ENCODE results near the gene FCRL3.

FCRL3 gene

GRCh38 chr1:157725221-157725577 is 24.6 kb upstream of the FCRL3 start:
- DNase-seq (ENCODE audit: low read depth): no peak

GRCh38 chr1:157724537-157725220 is 24.1 kb upstream of the FCRL3 start:
- TF ChIP-seq CTCF (IDR thresholded peaks at IDR 0.05; ENCODE audit: control insufficient read depth, insufficient read depth, low read depth, low read length, missing control alignments): no peak
- DNase-seq (ENCODE audit: low read depth): no peak
- H3K4me3 ChIP-seq (ENCODE audit: control insufficient read depth, low read depth, low read length): no peak overlapping the region

More at GRCh38 chr1:157725221-157725577, 24.6 kb upstream of the FCRL3 start:
- no peak for TF ChIP-seq CTCF (IDR thresholded peaks at IDR 0.05; ENCODE audit: control insufficient read depth, insufficient read depth, low read depth, low read length, missing control alignments)
- H3K4me3 ChIP-seq (ENCODE audit: control insufficient read depth, low read depth, low read length): no peak overlapping the region

GRCh38 chr1:157723157-157723556 is 22.6 kb upstream of the FCRL3 start:
- H3K4me3 ChIP-seq (ENCODE audit: control insufficient read depth, low read depth, low read length): no peak overlapping the region
- no peak for TF ChIP-seq CTCF (IDR thresholded peaks at IDR 0.05; ENCODE audit: control insufficient read depth, insufficient read depth, low read depth, low read length, missing control alignments)
- no peak for DNase-seq (ENCODE audit: low read depth)

GRCh38 chr1:157721985-157722384 is 21.4 kb upstream of the FCRL3 start:
- no peak for DNase-seq (ENCODE audit: low read depth)
- H3K4me3 ChIP-seq (ENCODE audit: control insufficient read depth, low read depth, low read length): no peak overlapping the region
- no peak for TF ChIP-seq CTCF (IDR thresholded peaks at IDR 0.05; ENCODE audit: control insufficient read depth, insufficient read depth, low read depth, low read length, missing control alignments)

GRCh38 chr1:157715736-157716135 is 15.2 kb upstream of the FCRL3 start:
- DNase-seq (ENCODE audit: low read depth): no peak
- H3K4me3 ChIP-seq (ENCODE audit: control insufficient read depth, low read depth, low read length): no peak overlapping the region
- no peak for TF ChIP-seq CTCF (IDR thresholded peaks at IDR 0.05; ENCODE audit: control insufficient read depth, insufficient read depth, low read depth, low read length, missing control alignments)

- TF ChIP-seq CTCF (IDR thresholded peaks at IDR 0.05; ENCODE audit: control insufficient read depth, insufficient read depth, low read depth, low read length, missing control alignments): no peak
- no peak for DNase-seq (ENCODE audit: low read depth)
- H3K4me3 ChIP-seq (ENCODE audit: control insufficient read depth, low read depth, low read length): no peak overlapping the region
These were observed 11.2 kb upstream of the FCRL3 start for GRCh38 chr1:157711802-157712201.
